ENCODE data around the gene SH2D6.
"Not testable (repeated sequence)": the region's sequence is repeated elsewhere in the genome, so short reads cannot be mapped to it uniquely, and the experiment has no call there.

SH2D6 gene

DNA sequence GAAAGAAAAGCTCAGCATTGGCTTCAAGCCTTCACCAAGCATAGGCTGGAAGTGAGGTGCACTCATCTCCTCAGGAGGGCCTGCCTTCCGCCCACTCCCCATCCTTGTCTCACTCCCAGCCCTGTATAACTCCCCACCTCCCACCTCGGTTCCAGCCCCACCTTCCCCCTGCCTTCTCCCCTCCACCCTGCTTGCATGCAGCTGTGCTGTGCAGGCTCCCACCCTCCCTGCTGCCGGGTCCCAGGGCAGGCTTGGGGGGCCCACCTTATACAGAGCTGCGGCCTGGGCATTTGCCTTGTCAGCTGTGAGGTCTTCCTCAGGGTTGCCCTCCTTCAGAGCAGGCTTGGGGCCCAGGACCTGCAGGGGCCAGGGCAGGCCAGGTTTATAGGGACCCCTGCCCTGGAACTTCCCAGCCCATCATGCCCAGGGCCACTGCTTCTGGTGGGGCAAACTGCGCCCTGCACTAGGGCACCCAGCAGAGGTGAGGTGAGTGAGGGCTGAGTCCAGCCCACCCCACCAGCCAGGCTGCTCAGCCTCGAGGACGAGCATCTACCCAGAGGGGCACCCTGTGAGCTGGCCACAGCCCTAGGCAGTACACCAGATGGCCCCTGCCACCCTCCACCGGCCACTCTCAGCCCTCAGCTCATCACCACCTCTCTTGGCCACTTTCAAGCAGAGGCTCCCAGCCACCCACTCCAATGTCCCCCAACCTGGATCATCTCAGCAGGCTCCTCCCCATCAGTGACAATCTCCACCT is 19.9 kb upstream of the SH2D6 start:
- DNase-seq (ENCODE audit: low read depth), result no peak

DNA sequence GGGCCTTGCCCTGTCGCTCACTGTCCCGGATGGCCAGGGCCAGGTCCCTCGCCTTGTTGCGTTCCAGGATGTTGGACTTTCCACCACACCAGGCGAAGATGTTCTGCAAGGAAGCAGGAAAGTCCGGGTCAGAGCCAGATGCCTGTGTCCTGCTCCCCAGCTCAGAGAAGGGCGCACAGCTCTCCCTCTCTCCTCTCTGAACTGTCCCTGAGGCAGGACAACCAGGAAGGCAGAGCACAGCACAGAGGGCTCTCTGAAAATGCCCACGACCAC is 19.4 kb upstream of the SH2D6 start:
- DNase-seq (ENCODE audit: low read depth), result no peak

DNA sequence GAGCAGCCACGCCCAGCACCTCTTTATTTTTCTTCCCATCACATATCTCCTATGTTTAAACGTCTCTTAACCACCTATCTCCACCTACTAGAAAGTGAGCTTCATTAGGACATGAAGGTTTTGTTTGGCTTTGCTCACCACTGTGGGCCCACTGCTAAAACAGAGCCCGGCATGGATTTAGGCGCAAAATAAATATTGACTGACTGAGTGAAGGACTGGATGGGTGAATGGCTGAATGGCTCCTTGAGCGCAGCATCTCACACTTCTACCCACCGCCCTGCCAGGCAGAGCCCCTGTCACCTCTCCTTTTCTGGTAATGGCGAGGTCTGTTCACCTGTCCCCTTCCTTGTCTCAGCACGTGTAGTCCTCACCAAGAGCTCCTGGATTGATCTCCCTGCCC is 18.5 kb upstream of the SH2D6 start:
- DNase-seq (ENCODE audit: low read depth), result no peak

DNA sequence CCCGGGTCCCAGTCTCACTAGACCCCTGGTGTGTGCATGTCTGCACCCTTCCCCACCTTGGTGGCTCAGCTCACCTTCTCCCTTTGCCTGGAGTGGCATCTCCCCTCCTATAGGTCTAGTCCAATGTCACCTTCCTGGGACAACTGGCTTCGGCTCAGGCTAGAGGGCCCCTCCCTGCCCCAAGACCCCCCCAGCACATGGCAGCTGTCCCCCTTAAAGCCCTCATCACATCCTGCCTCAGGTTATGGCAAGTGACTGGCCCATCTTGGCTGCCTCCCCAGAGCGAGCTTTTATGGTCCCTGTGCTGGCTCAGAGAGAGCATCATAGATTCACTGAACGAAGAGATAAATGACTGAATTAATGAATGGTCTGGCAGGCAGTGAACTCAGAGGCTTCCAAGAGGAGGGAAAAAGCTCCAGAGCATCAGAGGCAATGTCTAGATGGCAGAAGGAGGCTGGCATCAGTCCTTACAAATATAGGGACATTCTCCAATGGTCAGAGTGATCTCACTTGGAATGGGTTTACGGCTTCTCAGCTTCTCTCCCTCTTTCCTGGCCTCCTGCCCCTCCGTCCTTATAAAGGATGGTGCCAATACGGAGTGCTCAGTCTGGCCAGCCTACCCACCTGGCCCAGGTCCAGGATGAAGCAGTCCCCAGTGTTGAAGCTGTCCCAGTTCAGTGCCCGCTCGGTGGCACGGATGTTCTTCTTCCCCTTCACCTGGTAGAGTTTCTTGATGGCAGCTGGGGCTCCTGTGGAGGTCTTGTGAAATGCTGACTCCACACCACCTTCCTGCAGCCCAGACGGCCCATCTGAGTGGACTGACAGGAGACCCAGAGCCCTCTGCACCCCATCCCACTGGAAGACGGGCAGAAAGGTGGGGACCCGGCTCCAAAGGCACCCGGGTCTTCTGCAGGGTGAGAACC is 17.7 kb upstream of the SH2D6 start:
- no peak for DNase-seq (ENCODE audit: low read depth)

DNA sequence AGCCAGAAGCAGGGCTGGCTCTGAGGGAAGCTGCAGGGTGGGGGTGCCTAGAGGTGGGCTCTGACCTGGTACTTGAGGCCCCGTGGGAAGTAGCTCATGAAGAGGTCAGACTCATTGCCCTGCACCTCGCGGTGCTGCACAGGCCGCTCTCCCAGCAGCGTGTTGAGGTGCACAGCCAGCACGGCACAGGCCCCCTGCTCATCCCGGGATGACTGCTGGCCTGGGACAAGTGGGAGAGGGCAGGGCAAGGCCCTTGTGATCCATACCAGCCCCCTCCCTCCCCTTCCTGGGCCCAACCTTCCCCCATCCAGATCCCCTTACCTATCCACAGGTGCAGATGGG is 17.1 kb upstream of the SH2D6 start:
- DNase-seq (ENCODE audit: low read depth), result no peak

DNA sequence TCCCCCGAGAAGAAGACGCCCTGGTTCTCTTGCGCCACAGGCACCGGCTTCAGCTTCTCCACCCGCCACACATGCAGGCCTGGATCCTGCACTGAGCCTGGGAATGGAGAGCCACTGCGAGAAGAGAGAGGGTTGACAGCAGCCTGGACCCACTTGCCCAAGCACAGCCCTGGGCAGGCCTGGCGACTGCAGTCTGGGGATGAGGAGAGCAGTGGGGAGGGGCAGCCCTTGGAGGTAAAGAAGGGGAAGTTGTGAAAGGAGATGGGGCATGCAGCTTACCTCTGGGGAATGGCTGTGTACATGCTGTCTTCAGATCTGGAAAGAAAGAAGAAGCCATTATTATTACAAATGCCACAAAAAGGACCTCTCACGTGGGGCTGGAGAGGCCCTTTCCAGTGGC is 16.7 kb upstream of the SH2D6 start:
- no peak for DNase-seq (ENCODE audit: low read depth)

DNA sequence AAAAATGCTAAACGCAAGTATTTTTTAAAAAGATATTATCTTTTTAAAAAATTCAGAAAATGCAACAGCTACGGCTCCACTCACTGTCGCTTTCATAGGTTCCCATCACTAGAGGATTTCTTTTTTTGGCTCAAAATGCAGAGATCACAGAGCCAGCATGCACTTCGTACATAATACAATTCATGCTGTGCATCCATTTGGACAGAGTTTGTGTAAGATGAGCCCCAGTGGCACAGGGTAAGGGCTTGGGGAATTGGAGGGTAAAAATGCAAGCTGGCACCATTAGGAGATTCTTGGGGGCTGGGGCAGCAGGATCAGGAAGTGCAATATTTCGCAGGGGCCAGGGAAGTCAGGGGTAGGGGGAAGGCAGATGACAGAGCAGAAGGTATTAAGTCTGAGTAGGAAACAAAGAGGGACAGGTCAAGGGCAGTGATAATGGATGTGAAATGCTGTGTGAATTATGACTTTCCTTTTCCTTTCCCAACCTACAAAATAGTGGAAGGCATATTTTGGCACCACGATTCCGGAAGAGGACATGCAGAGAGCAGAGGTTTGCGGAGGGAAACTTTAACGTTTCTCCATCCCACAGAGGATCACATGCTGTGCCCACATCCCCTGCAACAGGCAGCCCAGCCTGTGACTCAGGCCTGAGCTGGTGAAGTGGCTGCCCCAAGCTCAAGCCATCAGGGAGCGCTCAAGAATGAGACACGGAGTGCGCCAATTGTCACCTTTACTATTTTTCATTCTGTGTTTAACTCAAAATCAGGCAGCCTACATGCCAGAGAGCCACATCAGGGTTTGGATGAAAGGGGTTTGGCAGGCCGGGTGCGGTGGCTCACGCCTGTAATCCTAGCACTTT is 13.1 kb upstream of the SH2D6 start:
- DNase-seq (ENCODE audit: low read depth), result peak; percentile 32

DNA sequence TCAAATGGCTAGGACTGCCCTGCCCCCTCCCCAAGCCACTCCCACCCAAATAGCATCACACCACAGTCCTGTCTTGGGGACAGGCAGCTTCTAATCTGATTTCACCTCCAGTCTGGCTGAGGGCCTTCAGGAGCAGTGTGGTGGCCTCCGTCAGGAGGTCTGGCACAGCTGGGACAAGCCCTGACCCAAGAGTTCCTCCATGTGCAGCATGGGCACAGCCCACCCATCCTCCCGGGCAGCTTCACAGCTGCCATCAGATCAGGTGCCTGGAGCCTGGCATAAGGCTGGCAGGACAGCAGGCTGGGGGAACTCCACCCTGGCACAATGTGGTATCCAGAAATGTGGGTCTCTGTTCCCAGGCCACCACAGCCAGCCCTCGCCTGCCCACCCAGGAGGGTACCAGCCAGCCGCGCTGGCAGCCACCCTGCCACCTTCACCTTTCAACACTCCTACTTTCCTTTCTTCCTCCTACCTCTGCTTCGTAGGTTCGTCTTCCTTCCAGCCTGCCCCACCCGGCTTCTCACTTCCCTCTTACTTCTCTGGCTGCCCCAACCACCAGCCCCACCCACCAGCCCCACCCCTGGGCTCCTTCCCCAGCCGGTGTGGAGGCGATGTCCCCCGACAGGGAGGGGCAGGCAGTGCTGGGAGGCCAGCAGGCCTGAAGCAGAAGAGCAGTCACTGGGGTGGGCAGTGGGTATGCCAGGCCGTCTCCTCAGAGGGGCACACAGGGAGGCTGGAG is 8.5 kb upstream of the SH2D6 start, which contains the start of gene CAPG:
CAPG (minus strand) TSS at position 522 of the 739 bp plus-strand sequence. CDS start 8,221 bp downstream, outside the sequence.
- no peak for DNase-seq (ENCODE audit: low read depth)

DNA sequence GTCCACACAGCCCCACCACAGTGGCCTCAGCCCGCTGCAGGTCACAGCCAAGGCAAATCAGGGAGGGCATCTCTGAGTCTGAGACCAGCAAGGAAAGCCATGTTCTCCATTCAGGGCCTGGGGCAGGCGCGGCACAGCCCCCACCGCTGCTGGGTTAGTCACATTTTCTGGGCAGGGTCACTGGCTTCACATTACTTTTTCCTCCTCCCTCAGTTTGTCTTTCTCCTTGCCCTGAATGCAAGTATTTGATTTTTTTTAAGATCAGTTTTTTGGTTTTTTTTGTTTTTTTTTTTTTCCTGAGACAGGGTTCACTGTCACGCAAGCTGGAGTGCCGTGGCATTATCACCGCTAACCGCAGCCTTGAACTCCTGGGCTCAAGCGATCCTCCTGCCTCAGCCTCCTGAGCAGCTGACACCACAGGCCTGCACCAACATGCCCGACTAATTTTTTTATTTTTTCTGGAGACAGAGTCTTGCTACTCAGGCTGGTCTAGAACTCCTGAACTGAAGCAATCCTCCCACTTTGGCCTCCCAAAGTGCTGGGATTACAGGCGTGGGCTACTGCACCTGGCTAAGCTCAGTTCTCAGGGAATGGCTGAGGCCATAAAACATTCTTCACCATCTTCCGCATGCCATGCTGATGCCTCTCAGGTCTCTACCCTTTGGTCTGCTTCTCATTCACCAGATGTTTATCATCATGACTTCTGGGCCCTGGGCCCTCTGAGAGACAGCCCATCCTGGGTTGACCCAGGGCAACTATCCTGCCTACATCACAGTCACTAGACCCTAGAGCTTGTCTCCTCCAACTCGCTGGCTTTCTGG is 7.7 kb upstream of the SH2D6 start:
- no peak for DNase-seq (ENCODE audit: low read depth)

DNA sequence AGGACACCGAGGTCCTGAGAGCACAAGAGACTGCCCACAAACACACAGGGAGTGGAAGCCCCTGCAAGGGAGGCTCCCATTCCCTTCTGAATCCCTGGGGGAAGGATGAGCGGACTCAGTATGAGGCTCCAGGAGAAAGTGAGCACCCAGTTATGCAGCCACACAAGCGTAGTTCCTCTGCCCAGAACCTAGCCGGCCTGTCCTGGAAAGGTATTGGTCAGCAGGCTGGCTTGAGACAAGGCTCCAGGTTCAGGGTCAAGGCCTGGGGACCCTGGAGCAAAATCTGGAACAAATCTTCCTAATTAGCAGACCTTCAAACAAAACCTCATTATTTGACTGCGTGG is 7.1 kb upstream of the SH2D6 start:
- DNase-seq (ENCODE audit: low read depth), result no peak

DNA sequence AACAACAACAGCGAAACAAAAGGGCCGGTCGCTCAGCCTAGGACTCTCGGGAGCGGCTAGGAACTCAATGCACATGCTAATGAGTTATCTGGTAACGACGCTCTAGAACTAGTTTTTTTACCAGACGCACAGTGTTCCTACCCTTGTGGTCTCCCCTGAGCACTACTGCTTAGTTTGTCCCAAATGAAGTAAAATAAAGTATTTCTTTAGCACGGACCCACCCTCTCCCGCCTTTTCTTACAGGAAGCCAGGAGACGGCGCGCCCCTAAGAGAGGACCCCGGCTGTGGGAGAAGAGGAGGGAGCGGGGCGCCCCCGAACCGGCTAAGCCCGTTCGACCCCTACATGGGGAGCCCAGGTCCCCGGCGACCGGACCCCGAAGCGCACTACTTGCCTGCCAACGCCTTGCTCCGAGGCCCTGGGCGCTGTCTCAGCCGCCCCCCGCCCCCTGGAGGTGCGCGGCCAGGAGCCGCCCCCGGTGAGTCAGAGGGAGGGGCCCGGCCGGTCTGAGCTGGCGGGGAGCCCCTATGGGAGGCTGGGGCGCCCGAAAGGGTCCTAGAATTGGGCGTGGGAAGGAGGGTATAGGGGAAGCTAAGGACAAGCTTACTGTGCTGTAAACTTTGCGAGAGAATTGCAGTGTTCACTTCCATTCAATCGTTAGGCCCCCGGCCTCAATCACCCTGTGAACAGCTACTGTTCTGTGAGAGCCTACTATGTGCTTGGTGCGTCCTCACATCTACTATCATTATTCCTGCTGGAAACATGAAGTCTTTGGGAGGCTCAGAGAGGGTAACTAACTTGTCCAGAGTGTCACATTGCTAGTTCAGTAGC is 4.7 kb upstream of the SH2D6 start:
- DNase-seq (ENCODE audit: low read depth), result no peak

DNA sequence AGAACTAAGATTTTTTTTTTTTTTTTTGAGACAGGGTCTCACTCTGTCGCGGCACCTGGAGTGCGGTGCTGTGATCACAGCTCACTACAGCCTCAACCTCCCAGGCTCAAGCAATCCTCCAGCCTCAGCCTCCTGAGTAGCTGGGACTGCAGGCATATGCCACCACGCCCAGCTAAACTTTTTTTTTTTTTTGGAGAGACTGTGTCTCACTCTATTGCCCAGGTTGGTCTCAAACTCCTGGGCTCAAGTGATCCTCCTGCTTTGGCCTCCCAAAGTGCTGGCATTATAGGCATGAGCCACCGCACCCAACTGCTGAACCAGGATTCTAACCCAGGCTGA is 4.1 kb upstream of the SH2D6 start:
- not testable (repeated sequence) for DNase-seq (ENCODE audit: low read depth)

DNA sequence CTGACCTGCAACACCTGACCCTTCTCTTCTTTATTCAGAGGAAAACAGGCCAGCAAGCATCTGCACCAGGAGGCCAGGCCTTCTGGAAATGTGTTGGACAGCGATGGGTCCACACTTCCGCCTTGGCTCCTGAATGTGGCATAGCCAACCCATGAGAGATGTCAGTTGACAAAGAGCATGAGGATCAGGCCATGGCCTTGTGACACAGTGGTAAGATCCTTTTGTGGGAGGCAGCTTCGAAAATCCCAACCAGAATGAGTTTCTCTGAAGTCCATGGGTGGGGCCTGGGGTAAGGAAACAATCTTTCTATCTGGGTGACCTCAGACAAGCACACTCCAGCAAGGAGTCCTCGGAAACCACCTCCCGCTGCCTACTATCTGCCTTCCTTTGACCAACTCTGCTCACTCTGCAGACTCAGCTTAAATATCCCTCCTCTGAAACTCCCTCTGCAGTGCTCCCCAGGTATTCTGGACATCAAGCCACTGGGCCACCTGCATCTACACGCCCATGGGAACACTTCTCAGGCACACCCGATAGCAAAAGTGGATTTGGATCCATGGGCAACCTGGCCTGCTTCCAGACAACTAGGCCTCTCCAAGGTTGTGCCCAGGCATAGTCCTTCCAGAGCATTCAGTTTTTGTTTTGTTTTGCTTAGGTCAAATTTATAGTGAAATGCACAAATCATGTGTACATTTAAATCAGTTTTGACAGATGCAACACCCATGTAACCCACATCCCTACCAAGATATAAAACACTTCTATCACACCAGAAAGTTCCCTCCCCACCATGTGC is 3.6 kb upstream of the SH2D6 start:
- DNase-seq (ENCODE audit: low read depth), result no peak

DNA sequence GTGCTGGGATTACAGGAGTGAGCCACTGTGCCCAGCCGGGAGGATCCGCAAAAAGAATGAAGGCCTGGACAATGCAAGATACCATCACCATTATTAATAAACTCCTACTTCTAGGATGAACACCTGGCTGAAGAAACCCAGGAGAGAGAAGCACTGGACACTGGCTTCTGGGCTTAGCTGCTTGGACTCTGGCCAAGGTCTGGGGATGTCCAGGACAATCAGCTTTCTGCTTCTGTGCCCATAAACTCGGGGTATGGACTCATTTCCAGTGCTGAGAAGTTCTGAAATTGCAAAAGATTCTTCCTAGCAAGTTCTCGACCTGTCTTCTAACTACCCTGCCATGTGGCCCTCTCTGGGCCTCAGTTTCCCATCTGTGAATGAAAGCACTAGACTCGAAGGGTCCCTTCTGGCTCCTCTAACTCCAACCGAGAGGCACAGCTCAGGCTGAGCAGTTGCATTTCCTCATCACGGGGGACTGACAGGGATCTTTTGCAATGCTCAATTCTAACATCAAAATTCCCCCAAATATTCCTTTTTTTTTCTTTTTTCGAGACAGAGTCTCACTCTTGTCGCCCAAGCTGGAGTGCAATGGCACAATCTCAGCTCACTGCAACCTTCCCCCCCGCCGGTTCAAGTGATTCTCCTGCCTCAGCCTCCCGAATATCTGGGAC is 2.4 kb upstream of the SH2D6 start:
- DNase-seq (ENCODE audit: low read depth), result no peak

DNA sequence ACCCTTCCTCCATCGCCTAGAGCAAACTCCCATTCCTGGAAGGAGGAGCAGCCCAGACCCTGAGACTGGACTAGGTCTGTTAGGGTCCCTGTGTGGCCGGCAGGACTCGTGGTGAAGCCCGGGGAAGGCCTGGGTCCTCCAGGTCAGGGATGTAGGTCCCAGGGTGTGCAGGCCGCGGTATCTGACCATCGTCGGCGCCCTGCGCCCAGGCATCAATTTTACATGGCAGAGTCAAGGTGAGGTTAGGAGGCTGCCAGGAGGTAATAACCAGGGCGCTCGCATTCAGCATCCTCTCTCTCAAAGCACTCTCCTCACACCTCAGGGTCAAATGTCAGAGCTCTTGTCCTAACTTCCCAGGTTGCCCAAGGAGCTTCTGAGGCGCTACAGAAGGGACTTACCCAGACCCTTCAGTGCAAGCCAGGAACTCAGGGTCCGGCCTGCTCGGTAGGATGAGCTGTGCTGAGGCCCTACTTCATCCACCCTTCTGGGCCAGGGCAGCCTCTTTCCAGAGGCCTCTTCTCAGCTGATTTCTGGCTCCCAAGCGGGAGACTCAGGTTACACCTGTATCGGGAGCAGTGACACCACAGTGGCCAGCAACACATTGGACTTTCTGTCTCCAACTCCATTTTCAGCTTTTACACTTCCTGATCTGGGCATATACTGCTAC is 628 bp downstream of the SH2D6 start:
- DNase-seq (ENCODE audit: low read depth), result no peak

DNA sequence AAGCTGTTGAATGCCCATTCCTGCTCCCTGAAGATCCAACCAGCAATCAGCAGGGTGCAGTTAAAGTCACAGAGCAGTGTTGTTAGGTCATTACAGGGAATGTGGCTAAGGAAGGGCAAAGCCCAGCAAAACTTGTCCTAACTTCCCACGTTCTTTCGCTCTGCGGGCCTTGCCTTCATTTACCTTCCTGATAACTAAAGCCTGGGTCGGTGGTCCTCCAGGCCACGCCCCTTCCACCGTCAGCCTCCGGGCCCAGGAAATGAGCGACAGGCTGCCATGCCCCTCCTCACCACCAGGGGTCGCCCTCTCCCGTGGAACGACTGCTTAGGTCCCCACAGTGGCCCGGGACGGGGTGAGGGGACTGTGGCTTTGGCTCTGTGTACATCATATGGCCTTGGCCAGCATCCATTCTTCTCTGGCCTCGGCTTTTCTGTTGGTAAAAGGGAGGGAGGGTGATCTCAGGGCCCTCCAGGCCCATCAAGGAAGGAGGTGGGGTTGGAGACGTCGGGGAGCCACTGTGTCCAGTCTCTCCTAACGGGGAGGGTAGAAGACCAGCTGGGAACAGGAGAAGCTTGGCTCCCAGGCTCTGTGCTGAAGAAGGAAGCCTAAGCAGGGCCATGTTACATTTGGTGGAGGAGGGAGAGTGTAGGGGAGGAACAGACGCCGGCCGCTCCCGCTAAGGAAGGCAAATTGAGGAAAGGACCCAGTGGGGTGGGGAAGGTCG is 2.2 kb downstream of the SH2D6 start:
- DNase-seq (ENCODE audit: low read depth), result peak; percentile 80

DNA sequence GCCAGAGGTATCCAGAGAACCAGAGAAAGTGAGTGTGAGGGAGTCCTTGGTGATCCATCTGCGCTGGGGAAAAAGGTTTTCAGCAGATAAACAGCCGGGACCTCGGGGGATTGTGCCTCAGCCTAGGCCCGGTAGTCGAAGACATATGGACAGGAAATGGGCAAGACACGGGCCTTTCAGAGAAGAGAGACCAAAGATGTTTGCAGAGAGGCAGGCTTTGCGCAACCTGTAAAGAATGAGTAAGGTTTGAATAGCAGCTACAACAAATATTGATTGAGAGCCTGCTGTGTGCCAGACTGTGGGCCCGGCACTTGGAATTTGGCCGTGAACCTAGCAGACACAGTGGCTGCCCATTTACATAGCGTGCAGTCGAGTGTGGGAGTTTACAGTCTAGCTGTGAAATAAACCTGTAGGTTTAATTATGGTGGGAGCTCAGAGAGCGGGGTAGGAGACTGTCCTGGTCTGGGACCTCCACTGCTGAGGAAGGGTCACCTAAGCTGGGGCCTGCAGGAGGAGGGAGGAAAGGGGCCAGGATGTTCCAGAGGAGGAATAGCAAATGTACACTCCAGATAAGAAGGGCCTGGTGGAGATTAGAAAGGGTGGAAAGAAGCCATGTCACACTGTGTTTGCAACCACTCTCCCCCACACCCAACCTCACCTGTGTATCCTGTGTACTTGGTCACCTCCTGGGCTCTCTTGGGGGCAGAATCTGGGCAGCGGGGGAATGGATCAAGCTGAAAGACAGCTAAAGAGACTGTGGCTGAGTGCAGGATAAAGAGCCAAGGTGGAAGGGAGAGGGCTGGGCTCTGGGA is 3.0 kb downstream of the SH2D6 start:
- DNase-seq (ENCODE audit: low read depth), result no peak

Data from T follicular helper cell (primary cell).